Esophagus (tissue), 2 donors: ENCODE measurements around the gene PANX2. TPM values are rescaled to one million over a fixed set of nuclear protein-coding genes. Genes with fewer than 3 reads are reported as not detected.
"Not testable (repeated sequence)": the region's sequence is repeated elsewhere in the genome, so short reads cannot be mapped to it uniquely, and the experiment has no call there.

Experiments used
- H3K27ac ChIP-seq, 2 donors: one replicate each; pipeline ENCODE4 v1.5.1; 2013; ENCODE audit warnings: low read depth in 2 of 2, mild to moderate bottlenecking in 2 of 2, inconsistent platforms in 1 of 2, low read length in 1 of 2, moderate library complexity in 1 of 2
- H3K27me3 ChIP-seq, 2 donors: one replicate each; pipeline ENCODE4 v1.6.1; 2013; ENCODE audit warnings: low read length in 2 of 2, control low read depth in 1 of 2, mild to moderate bottlenecking in 1 of 2; ENCODE audit not compliant: insufficient read depth in 2 of 2, control insufficient read depth in 1 of 2
- H3K36me3 ChIP-seq, 2 donors: one replicate each; pipeline ENCODE4 v1.6.1; 2013; ENCODE audit warnings: low read length in 1 of 2; ENCODE audit not compliant: control insufficient read depth in 2 of 2, insufficient read depth in 2 of 2
- H3K4me1 ChIP-seq, 2 donors: one replicate each; pipeline ENCODE4 v1.6.1; 2013; ENCODE audit warnings: low read length in 1 of 2; ENCODE audit not compliant: control insufficient read depth in 2 of 2, insufficient read depth in 2 of 2
- H3K4me3 ChIP-seq, 2 donors: one replicate each; pipeline ENCODE4 v1.5.1; 2013; ENCODE audit warnings: low read length in 2 of 2, mild to moderate bottlenecking in 2 of 2, low read depth in 1 of 2, moderate library complexity in 1 of 2
- H3K9me3 ChIP-seq, 2 donors: one replicate each; pipeline ENCODE4 v1.6.1; 2013; ENCODE audit warnings: mild to moderate bottlenecking in 2 of 2, low read depth in 1 of 2, low read length in 1 of 2, moderate library complexity in 1 of 2; ENCODE audit not compliant: control insufficient read depth in 2 of 2, insufficient read depth in 1 of 2
- WGBS, 2 donors: extraction: QIAGEN DNeasy Blood & Tissue Kit; methylation state at CpG; one replicate each; pipeline ENCODE4 v1.1.7; 2013; 5-methylcytosine and 5-hydroxymethylcytosine counted together
- polyA plus RNA-seq, 2 donors: library from polyadenylated mRNA; stranded (reverse); fragments of 200-250 nt; gene quantifications; one replicate each; pipeline ENCODE4 v1.2.3, GENCODE V29; 2013
- donor health status: healthy with polysubstance abuse.
- donor health status: Bipolar disorder and iron deficiency.

Gene PANX2
- polyA plus RNA-seq, 2 donors, result 2.1 to 2.6 TPM

GRCh38 chr22:50157709-50158375, 12.7 kb upstream of the PANX2 start:
- Histone ChIP-seq H3K4me3 (no peak overlapping the region), H3K9me3 (peaks cover 0 to 2% of the 10 kb centered on the region in 2 donors), H3K4me1 (no peaks in the 10 kb centered on the region), H3K27ac (peak overlapping the region; percentile 14 to 17), H3K27me3 (no peaks in the 10 kb centered on the region), H3K36me3 (no peaks in the 10 kb centered on the region)
- WGBS, 2 donors, result 54 to 67% methylated on average over 21 of the region's 21 CpGs

DNA sequence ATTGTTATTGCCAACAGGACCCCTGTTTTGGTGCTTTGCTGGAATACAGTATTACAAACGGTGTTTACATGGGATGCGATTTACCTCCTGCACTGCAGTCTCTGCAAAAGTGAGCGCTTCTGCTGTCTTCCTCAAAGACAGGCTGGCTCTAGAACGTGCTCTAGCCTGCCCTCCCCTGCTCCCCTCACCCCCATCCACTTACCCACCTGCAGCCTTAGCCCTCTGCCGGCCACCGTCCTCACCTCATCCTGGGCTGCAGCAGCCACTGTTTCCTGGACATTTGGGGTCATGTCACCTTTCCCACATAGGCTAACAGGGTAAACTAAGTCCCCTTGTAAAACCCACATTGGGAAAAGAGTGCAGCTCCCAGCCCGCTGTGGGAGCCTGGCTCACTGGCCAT, 9.6 kb upstream of the PANX2 start:
- H3K36me3 ChIP-seq, result no peaks in the 10 kb centered on the region
- H3K27ac ChIP-seq, result no peak overlapping the region
- no peaks in the 10 kb centered on the region for H3K4me1 ChIP-seq
- WGBS, 2 donors, result 87 to 89% methylated on average over 7 of the region's 7 CpGs
- no peaks in the 10 kb centered on the region for H3K27me3 ChIP-seq
- H3K4me3 ChIP-seq, result no peak overlapping the region
- peaks cover 0 to 2% of the 10 kb centered on the region in 2 donors for H3K9me3 ChIP-seq

DNA sequence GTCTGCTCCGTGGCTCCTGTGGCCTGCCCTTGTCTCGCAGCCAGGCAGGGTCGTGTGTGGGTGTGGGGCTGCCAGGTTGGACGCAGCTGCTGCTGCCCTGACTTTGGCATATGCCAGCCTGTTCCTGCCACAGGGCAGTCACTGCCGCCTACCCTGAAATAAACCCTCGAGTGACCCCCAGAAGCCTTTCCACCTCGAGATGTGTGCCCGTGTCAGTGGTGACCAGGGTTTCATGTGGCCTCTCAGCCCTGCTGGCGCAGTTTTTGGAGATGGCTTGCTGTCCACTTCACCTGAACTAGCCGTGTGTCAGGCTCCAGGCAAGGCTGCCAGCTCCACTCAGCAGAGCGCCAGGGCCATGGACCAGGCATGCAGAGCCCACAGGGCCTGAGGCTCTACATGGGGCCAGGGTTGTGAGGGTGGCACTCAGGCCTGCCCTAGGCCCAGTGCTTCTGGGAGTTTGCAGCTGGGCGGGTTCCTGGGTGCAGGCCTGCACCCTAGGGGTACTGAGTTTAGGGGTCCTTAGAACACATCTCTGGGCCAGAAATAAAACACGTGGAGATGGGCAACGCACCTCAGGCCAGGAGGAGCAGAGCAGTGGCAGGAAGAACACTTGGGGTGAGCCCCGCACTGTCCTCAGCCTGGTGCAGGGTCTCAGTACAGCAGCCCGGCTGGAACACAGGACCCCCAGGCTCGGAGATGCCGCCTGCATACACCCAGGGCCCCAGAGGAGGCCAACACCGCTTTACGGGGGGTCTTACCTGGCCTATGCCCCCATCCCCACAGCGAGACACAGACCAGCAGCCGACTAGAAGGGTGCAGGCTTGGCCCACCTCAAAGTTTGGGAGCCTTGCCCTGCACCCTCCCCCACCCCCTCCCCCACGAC, 8.8 kb upstream of the PANX2 start:
- Histone ChIP-seq H3K4me1 (no peaks in the 10 kb centered on the region), H3K36me3 (no peaks in the 10 kb centered on the region), H3K4me3 (no peak overlapping the region), H3K9me3 (peaks cover 0 to 2% of the 10 kb centered on the region in 2 donors), H3K27me3 (no peaks in the 10 kb centered on the region), H3K27ac (no peak overlapping the region)
- 85 to 88% methylated on average over 23 of the region's 23 CpGs for WGBS, 2 donors

- Histone ChIP-seq H3K4me3 (no peak overlapping the region), H3K27ac (no peak overlapping the region), H3K9me3 (peaks cover 0 to 2% of the 10 kb centered on the region in 2 donors), H3K4me1 (no peaks in the 10 kb centered on the region), H3K27me3 (no peaks in the 10 kb centered on the region), H3K36me3 (no peaks in the 10 kb centered on the region)
- WGBS, 2 donors, result 85% methylated on average over 10 of the region's 10 CpGs
Observed at GRCh38 chr22:50162391-50162956, 8.1 kb upstream of the PANX2 start.

- Histone ChIP-seq H3K27me3 (no peaks in the 10 kb centered on the region), H3K9me3 (peaks cover 0 to 2% of the 10 kb centered on the region in 2 donors), H3K36me3 (no peaks in the 10 kb centered on the region), H3K27ac (no peak overlapping the region), H3K4me1 (no peaks in the 10 kb centered on the region), H3K4me3 (no peak overlapping the region)
- 94% methylated on average over 28 of the region's 28 CpGs for WGBS, 2 donors
Observed at GRCh38 chr22:50165436-50166123, 5.0 kb upstream of the PANX2 start.

GRCh38 chr22:50167689-50168489, 2.6 kb upstream of the PANX2 start:
- H3K27ac ChIP-seq, result no peak overlapping the region
- H3K9me3 ChIP-seq, result no peaks in the 10 kb centered on the region
- no peak overlapping the region for H3K4me3 ChIP-seq
- H3K27me3 ChIP-seq, result no peaks in the 10 kb centered on the region
- no peaks in the 10 kb centered on the region for H3K36me3 ChIP-seq
- 50 to 66% methylated on average over 11 of the region's 11 CpGs for WGBS, 2 donors
- peaks cover 0 to 2% of the 10 kb centered on the region in 2 donors for H3K4me1 ChIP-seq

DNA sequence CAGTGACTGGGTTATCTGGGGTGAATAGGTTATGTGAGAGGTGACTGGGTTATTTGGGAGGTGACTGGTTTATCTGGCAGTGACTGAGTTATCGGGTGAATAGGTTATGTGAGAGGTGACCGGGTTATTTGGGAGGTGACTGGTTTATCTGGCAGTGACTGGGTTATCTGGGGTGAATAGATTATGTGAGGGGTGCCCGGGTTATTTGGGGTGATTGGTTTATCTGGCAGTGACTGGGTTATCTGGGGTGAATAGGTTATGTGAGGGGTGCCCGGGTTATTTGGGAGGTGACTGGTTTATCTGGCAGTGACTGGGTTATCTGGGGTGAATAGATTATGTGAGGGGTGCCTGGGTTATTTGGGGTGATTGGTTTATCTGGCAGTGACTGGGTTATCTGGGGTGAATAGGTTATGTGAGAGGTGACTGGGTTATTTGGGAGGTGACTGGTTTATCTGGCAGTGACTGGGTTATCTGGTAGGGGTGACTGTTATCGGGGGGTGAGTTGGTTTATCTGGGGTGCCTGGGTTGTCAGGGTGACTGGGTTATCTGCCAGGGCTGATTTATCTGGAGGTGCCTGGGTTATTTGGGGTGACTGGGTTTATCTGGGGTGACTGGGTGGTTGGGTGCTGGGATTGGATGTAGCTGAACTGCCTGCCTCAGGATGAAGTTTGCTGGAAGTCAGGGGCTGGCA, 1.9 kb upstream of the PANX2 start:
- WGBS, 2 donors, result 71 to 81% methylated on average over 5 of the region's 5 CpGs
- H3K36me3 ChIP-seq, H3K27me3 ChIP-seq, H3K4me3 ChIP-seq, H3K4me1 ChIP-seq, H3K27ac ChIP-seq, H3K9me3 ChIP-seq: not testable (repeated sequence)

GRCh38 chr22:50169181-50169759, 1.3 kb upstream of the PANX2 start:
- peaks cover 0 to 2% of the 10 kb centered on the region in 2 donors for H3K4me1 ChIP-seq
- no peaks in the 10 kb centered on the region for H3K36me3 ChIP-seq
- H3K4me3 ChIP-seq, result peak overlapping the region in 1 of 2 donors; percentile 61
- no peaks in the 10 kb centered on the region for H3K9me3 ChIP-seq
- H3K27me3 ChIP-seq, result no peaks in the 10 kb centered on the region
- 18 to 19% methylated on average over 31 to 36 of the region's 36 CpGs for WGBS, 2 donors
- H3K27ac ChIP-seq, result no peak overlapping the region
